SH-SY5Y (cell line): ENCODE data around the gene COBL.

Experiments
- GATA2 ChIP-seq: IDR thresholded peaks from 2 replicates; pipeline ENCODE4 v1.6.1; 2011; ENCODE audit warnings: mild to moderate bottlenecking, low read depth, low read length
- GATA3 ChIP-seq: IDR thresholded peaks from 2 replicates; pipeline ENCODE4 v1.6.1; 2011; ENCODE audit warnings: low read depth, mild to moderate bottlenecking, low read length, moderate library complexity

DNA sequence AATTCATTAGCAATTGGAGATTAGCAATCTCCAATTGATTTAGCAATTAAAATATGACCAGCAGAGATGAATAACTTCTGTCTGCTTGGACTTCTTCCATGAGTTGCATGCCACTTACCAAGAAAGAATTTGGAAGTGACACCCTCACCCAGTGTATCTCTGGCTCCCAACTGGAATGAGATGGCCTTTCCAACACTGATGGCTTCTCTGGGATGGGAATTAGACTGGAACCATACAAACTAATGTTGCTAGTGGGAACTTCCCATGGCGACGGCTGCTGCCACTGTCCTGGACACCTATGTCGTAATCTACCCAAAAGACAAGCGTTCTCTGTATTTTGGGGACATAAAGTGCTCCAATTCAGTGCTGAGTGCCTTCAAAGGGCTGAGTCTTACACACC lies 192.3 kb downstream of the COBL start:
- TF ChIP-seq GATA2 (no peak), GATA3 (no peak)
